Prostate gland (tissue), 2 donors: ENCODE data around the gene DKKL1.
A peak's percentile ranks its signal among the peaks of the same experiment; 100 is the strongest.

Experiments
- CTCF ChIP-seq, 4 experiments: fragments of 200-600 bp in 2 of 4; fragments of 450-650 bp in 2 of 4; sonication (generic) in 2 of 4; IDR thresholded peaks; 1 replicate in 3 of 4; 2 replicates in 1 of 4; pipeline ENCODE4 v1.5.1; 2016 to 2019; ENCODE audit warnings: antibody characterized with exemption in 4 of 4, mild to moderate bottlenecking in 2 of 4, moderate library complexity in 2 of 4
- POLR2A ChIP-seq: fragments of 450-650 bp; IDR thresholded peaks from one replicate; pipeline ENCODE4 v1.6.1; 2016; ENCODE audit warnings: antibody characterized with exemption, mild to moderate bottlenecking
- POLR2AphosphoS5 ChIP-seq: sonication (generic); formaldehyde crosslinking; IDR thresholded peaks from one replicate; pipeline ENCODE4 v1.6.1; 2017; ENCODE audit warnings: antibody characterized with exemption

- TF ChIP-seq CTCF (IDR thresholded peaks at IDR 0.05) (peak in 1 of 4 experiments; percentile 14), POLR2A (peak; percentile 45), POLR2AphosphoS5 (peak; percentile 92)
Measured at GRCh38 chr19:49339301-49340068, 24.2 kb upstream of the DKKL1 start.
